Spleen (tissue), 7 donors: ENCODE measurements around the gene LRRC51.

Experiments used
- CTCF ChIP-seq, 11 experiments: fragments of 200-600 bp in 7 of 11; fragments of 450-650 bp in 4 of 11; sonication (generic) in 4 of 11; IDR thresholded peaks in 8 of 11; conservative IDR thresholded peaks in 3 of 11; 1 replicate in 7 of 11; 2 replicates in 4 of 11; pipeline versions ENCODE4 v1.4.0 to v1.8.0; 2016 to 2021; ENCODE audit warnings: antibody characterized with exemption in 11 of 11, inconsistent platforms in 4 of 11, mild to moderate bottlenecking in 1 of 11
- POLR2A ChIP-seq, 3 donors: fragments of 450-650 bp; IDR thresholded peaks; one replicate each; pipeline ENCODE4 v1.5.1; 2017; ENCODE audit warnings: antibody characterized with exemption in 3 of 3, mild to moderate bottlenecking in 1 of 3
- POLR2AphosphoS5 ChIP-seq, 3 donors: sonication (generic); formaldehyde crosslinking; IDR thresholded peaks; one replicate each; pipeline ENCODE4 v1.5.1; 2017; ENCODE audit warnings: antibody characterized with exemption in 3 of 3
- donor health status: DM: no; HTN: no; CAD: no; lungs with moderate emphysema.
- donor health status: DM: no; HTN: no; CAD: no.
- donor health status: DM: no; HTN: no; CAD: no.

- TF ChIP-seq CTCF (IDR thresholded peaks at IDR 0.05 in 8 of 11, conservative IDR thresholded peaks at IDR 0.05 in 3 of 11) (no peak), POLR2AphosphoS5 (IDR thresholded peaks at IDR 0.05) (no peak), POLR2A (IDR thresholded peaks at IDR 0.05) (no peak)
Measured at GRCh38 chr11:72116019-72116755, 35.5 kb downstream of the LRRC51 start.
